ENCODE data around the gene MED15.
"Not testable (repeated sequence)": the region's sequence is repeated elsewhere in the genome, so short reads cannot be mapped to it uniquely, and the experiment has no call there.

The MED15 gene

GRCh38 chr22:20483771-20484170 lies 23.6 kb upstream of the MED15 start:
- DNase-seq: no peak

GRCh38 chr22:20484948-20485683 lies 22.3 kb upstream of the MED15 start:
- DNase-seq: no peak

GRCh38 chr22:20486229-20486628 lies 21.2 kb upstream of the MED15 start:
- DNase-seq: no peak

- DNase-seq: no peak
These were observed 19.7 kb upstream of the MED15 start for GRCh38 chr22:20487715-20488114.

- DNase-seq: no peak
These were observed 18.5 kb upstream of the MED15 start for GRCh38 chr22:20488946-20489345.

- no peak for DNase-seq
These were observed 17.0 kb upstream of the MED15 start for GRCh38 chr22:20490183-20490940.

- no peak for DNase-seq
These were observed 16.5 kb upstream of the MED15 start for GRCh38 chr22:20490941-20491307.

GRCh38 chr22:20491346-20491745 lies 16.1 kb upstream of the MED15 start:
- no peak for DNase-seq

- DNase-seq: no peak
These were observed 12.2 kb upstream of the MED15 start, which contains the start of gene KLHL22 for GRCh38 chr22:20494978-20495860. Gene KLHL22, minus strand, starts transcription at chr22:20495795. Its CDS starts 6,584 bp downstream, at chr22:20489211.

- DNase-seq: peak; percentile 78
These were observed 11.3 kb upstream of the MED15 start for GRCh38 chr22:20495861-20496681.

GRCh38 chr22:20497426-20497825 lies 10.0 kb upstream of the MED15 start:
- DNase-seq: no peak

GRCh38 chr22:20498913-20499312 lies 8.5 kb upstream of the MED15 start:
- no peak for DNase-seq

GRCh38 chr22:20499769-20500168 lies 7.6 kb upstream of the MED15 start:
- DNase-seq: no peak

GRCh38 chr22:20503816-20504215 lies 3.6 kb upstream of the MED15 start:
- no peak for DNase-seq

GRCh38 chr22:20504293-20504922 lies 3.0 kb upstream of the MED15 start:
- not testable (repeated sequence) for DNase-seq

GRCh38 chr22:20506543-20507252 lies 712 bp upstream of the MED15 start:
- DNase-seq: no peak

GRCh38 chr22:20508067-20508755 lies 801 bp downstream of the MED15 start:
- DNase-seq: not testable (repeated sequence)

GRCh38 chr22:20508815-20509271 lies 1.4 kb downstream of the MED15 start:
- no peak for DNase-seq

- no peak for DNase-seq
These were observed 2.1 kb downstream of the MED15 start for GRCh38 chr22:20509344-20510047.
